ENCODE measurements around the gene VOPP1. TPM values are rescaled to one million over a fixed set of nuclear protein-coding genes. Genes with fewer than 3 reads are reported as not detected.

The VOPP1 gene
- total and polyA plus RNA-seq, 9 of the 15 experiments (the other 6 are each of a cell fraction or from before 2014, with no cell fraction given) = 8.2 to 45.8 (median 31.2) TPM

DNA sequence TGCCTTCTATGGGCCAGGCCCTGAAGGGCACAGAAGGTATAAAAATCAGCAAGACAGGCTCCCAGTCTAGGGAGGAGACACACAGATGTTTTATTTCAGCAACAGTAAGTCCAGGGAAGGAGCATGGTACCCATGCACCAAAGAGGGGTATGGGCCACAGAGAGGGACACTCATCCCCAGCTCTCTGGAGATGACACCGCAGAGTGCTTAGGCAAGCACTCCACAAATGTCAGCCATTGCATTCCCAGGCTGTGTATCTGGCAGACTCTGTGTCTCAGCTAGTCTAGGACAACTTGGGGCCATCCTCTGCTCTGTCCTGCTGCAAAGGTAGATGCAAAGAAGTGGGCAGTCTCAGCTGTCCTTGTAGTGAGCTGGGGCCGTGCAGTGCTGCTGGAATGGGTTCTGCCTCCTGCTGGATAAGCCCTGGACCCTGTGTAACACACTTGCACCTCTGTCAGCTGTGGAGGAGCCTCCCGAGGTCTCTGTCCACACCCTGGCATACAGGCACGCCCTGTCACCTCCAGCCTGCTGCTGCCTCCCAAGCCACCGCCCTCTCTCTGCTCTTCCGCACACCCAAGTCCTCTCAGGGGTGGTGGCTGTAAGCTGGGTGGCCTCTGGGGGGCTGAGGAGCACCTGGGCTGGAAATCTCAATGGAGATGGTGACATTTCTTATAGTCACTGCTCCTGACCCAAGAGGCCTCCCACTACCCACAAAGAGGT, 57.6 kb downstream of the VOPP1 start (continued):
- no peak for TF ChIP-seq ZC3H8 (IDR thresholded peaks at IDR 0.05)

DNA sequence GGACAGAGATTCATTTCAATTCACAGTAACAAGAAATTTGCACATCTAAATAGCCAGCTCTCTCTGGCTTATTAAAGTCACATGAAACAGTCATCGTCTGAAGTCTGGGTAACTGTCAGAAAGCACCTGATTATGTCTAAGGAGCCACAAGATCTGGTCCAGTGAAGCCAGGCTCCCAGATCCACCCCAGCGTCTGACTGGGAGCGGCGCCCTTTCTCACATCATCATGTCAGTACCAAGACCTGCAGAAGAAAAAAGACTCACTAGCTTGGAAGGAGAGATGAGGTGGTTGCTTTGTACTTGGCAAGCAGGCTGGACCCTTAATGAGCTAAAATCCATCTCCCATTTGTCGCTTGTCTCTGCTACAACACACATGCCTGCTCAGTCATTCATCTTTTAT, 58.4 kb downstream of the VOPP1 start:
- Histone ChIP-seq H3K36me3 (ENCODE audit: control insufficient read depth, insufficient read depth, low read length) (peaks cover 26% of the 10 kb centered on the region; the same call in 2 of the 3 replicates), H4K20me1 (replicated peaks; ENCODE audit: control insufficient read depth, insufficient read depth, low read length) (no peaks in the 10 kb centered on the region), H3K9me1 (ENCODE audit: control insufficient read depth, insufficient read depth, low read length) (peaks cover 2% of the 10 kb centered on the region), H3K4me1 (replicated peaks in 1 of 2; ENCODE audit: control insufficient read depth in 2 of 2, insufficient read depth in 2 of 2, low read length in 2 of 2) (0 out of 5 replicates have a peak, but pooled peaks cover 0 to 2% of the 10 kb centered on the region in 2 experiments), H3K79me2 (ENCODE audit: control insufficient read depth, insufficient read depth, low read length) (no peaks in the 10 kb centered on the region), H3K4me2 (ENCODE audit: insufficient read depth, low read length) (no peak overlapping the region), H3K27ac (ENCODE audit: extremely low read depth, low read depth, low read length) (no peak overlapping the region), H3K4me3 (no peak overlapping the region), H2AFZ (ENCODE audit: low read depth, low read length) (no peak overlapping the region), H3K9ac (ENCODE audit: insufficient read depth in 1 of 2, low read depth in 2 of 2, low read length in 2 of 2) (no peak overlapping the region), H3K27me3 (ENCODE audit: control insufficient read depth in 2 of 2, insufficient read depth in 2 of 2, low read length in 2 of 2) (no peaks in the 10 kb centered on the region), H3K9me3 (replicated peaks; ENCODE audit: control insufficient read depth, insufficient read depth, low read depth, low read length) (no peaks in the 10 kb centered on the region)
- 87% methylated on average over 5 of the region's 5 CpGs for WGBS (ENCODE audit: insufficient coverage, low coverage, missing lambda C conversion rate)
- POLR2A ChIA-PET = interaction anchor here (0.5 to 0.6 kb wide), 2 partner anchors 71 to 320 kb away, joined by 3 to 8 read pairs; no protein-coding TSS in a partner anchor
- intact Hi-C loops (cut with micrococcal nuclease) = no loop called here
- ATAC-seq (no peak), FAIRE-seq (no peak), DNase-seq (ENCODE audit: extremely low read depth in 1 of 4, low spot score in 3 of 4) (no peak)
- CTCF ChIA-PET (ENCODE audit: low intra/inter-chr PET ratio) = no interaction called here
- TF ChIP-seq ZNF23 (CRISPR knock-in tag; IDR thresholded peaks at IDR 0.05) (no peak), ETV1 (tag; conservative IDR thresholded peaks at IDR 0.05; ENCODE audit: low read depth) (no peak), GATAD2B (IDR thresholded peaks at IDR 0.05; ENCODE audit: borderline replicate concordance) (no peak), PHF20 (IDR thresholded peaks at IDR 0.05; ENCODE audit: partially characterized antibody) (no peak), CREBBP (IDR thresholded peaks at IDR 0.05; ENCODE audit: low read depth, low read length) (no peak), BHLHE40 (IDR thresholded peaks at IDR 0.05; ENCODE audit: low read length) (no peak), MTA1 (IDR thresholded peaks at IDR 0.05; ENCODE audit: borderline replicate concordance) (no peak), ZBED1 (IDR thresholded peaks at IDR 0.05) (no peak), ARHGAP35 (IDR thresholded peaks at IDR 0.05; ENCODE audit: partially characterized antibody) (no peak)
- TF ChIP-seq, protein P1, sequence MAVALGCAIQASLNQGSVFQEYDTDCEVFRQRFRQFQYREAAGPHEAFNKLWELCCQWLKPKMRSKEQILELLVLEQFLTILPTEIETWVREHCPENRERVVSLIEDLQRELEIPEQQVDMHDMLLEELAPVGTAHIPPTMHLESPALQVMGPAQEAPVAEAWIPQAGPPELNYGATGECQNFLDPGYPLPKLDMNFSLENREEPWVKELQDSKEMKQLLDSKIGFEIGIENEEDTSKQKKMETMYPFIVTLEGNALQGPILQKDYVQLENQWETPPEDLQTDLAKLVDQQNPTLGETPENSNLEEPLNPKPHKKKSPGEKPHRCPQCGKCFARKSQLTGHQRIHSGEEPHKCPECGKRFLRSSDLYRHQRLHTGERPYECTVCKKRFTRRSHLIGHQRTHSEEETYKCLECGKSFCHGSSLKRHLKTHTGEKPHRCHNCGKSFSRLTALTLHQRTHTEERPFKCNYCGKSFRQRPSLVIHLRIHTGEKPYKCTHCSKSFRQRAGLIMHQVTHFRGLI (CRISPR knock-in tag; IDR thresholded peaks at IDR 0.05) = no peak
- in situ Hi-C loops (cut with MboI) = no loop called here
- no TSS peak for BruUV-seq (replicated peaks)
